HEK293T (cell line): ENCODE data around the gene AP3B1.

Experiments
- CTCF ChIA-PET: fragments of 350-600 bp; formaldehyde crosslinking; extraction: SDS; loops from one replicate; lab custom pipeline; 2021; ENCODE audit warnings: antibody characterized with exemption, inconsistent platforms; lab: Yijun Ruan, JAX
- POLR2A ChIA-PET: fragments of 350-600 bp; formaldehyde crosslinking; extraction: SDS; loops from one replicate; lab custom pipeline; 2020; ENCODE audit warnings: antibody characterized with exemption, inconsistent platforms; lab: Yijun Ruan, JAX
- DNase-seq: peaks from one replicate; pipeline ENCODE4 v3.0.0; 2012; ENCODE audit warnings: mixed read lengths; ENCODE audit errors: extremely low spot score
- ARNT ChIP-seq: fragments of 450-650 bp; IDR thresholded peaks from 2 replicates; pipeline ENCODE4 v1.6.1; 2017; ENCODE audit warnings: mild to moderate bottlenecking
- BHLHE40 ChIP-seq: fragments of 450-650 bp; IDR thresholded peaks from 2 replicates; pipeline ENCODE4 v1.6.1; 2016; ENCODE audit warnings: mild to moderate bottlenecking, moderate library complexity, borderline replicate concordance
- CTBP1 ChIP-seq: fragments of 450-650 bp; IDR thresholded peaks from 2 replicates; pipeline ENCODE4 v1.6.1; 2016; ENCODE audit warnings: borderline replicate concordance
- ELF4 ChIP-seq: fragments of 450-650 bp; IDR thresholded peaks from 2 replicates; pipeline ENCODE4 v1.6.1; 2017; ENCODE audit warnings: antibody characterized with exemption
- FOXA1 ChIP-seq: fragments of 450-650 bp; IDR thresholded peaks from 2 replicates; pipeline ENCODE4 v1.6.1; 2016; ENCODE audit warnings: mild to moderate bottlenecking
- FOXK2 ChIP-seq: fragments of 450-650 bp; IDR thresholded peaks from 2 replicates; pipeline ENCODE4 v1.6.1; 2016; ENCODE audit warnings: mild to moderate bottlenecking
- FOXM1 ChIP-seq: fragments of 450-650 bp; IDR thresholded peaks from 2 replicates; pipeline ENCODE4 v1.6.1; 2017; ENCODE audit warnings: mild to moderate bottlenecking, borderline replicate concordance
- HDGF ChIP-seq: fragments of 450-650 bp; IDR thresholded peaks from 2 replicates; pipeline ENCODE4 v1.6.1; 2017; ENCODE audit warnings: antibody characterized with exemption, borderline replicate concordance
- L3MBTL2 ChIP-seq: fragments of 450-650 bp; conservative IDR thresholded peaks from 2 replicates; pipeline ENCODE4 v1.6.1; 2016; ENCODE audit warnings: mild to moderate bottlenecking
- LEF1 ChIP-seq: fragments of 450-650 bp; IDR thresholded peaks from 2 replicates; pipeline ENCODE4 v1.6.1; 2017; ENCODE audit warnings: mild to moderate bottlenecking, borderline replicate concordance
- NFRKB ChIP-seq: fragments of 450-650 bp; IDR thresholded peaks from 2 replicates; pipeline ENCODE4 v1.6.1; 2016; ENCODE audit warnings: mild to moderate bottlenecking, moderate library complexity
- PKNOX1 ChIP-seq: fragments of 450-650 bp; IDR thresholded peaks from 2 replicates; pipeline ENCODE4 v1.6.1; 2016
- SP1 ChIP-seq: fragments of 450-650 bp; IDR thresholded peaks from 2 replicates; pipeline ENCODE4 v1.6.1; 2017
- SUZ12 ChIP-seq: fragments of 450-650 bp; IDR thresholded peaks from 2 replicates; pipeline ENCODE4 v1.6.1; 2016; ENCODE audit warnings: mild to moderate bottlenecking
- TARDBP ChIP-seq: fragments of 450-650 bp; IDR thresholded peaks from 2 replicates; pipeline ENCODE4 v1.6.1; 2016
- ZNF384 ChIP-seq: fragments of 450-650 bp; IDR thresholded peaks from 2 replicates; pipeline ENCODE4 v1.6.1; 2016

The AP3B1 gene

GRCh38 chr5:78265163-78265562 is 29.3 kb downstream of the AP3B1 start:
- CTCF ChIA-PET, result no interaction called here
- POLR2A ChIA-PET, result no interaction called here
- DNase-seq, result no peak
- TF ChIP-seq FOXA1 (no peak), L3MBTL2 (no peak), PKNOX1 (no peak), FOXM1 (no peak)

GRCh38 chr5:78264600-78264999 is 29.9 kb downstream of the AP3B1 start:
- ChIA-PET POLR2A (no interaction called here), CTCF (no interaction called here)
- no peak for DNase-seq
- no peak for TF ChIP-seq CTBP1
- no peak for TF ChIP-seq NFRKB
- TF ChIP-seq FOXA1, result no peak
- no peak for TF ChIP-seq L3MBTL2
- no peak for TF ChIP-seq HDGF
- no peak for TF ChIP-seq SP1
- TF ChIP-seq SUZ12, result no peak
- no peak for TF ChIP-seq ARNT
- TF ChIP-seq LEF1, result no peak
- TF ChIP-seq ZNF384, result no peak
- no peak for TF ChIP-seq BHLHE40
- TF ChIP-seq FOXK2, result no peak
- no peak for TF ChIP-seq ELF4
- no peak for TF ChIP-seq FOXM1
- TF ChIP-seq TARDBP, result no peak
- no peak for TF ChIP-seq PKNOX1

DNA sequence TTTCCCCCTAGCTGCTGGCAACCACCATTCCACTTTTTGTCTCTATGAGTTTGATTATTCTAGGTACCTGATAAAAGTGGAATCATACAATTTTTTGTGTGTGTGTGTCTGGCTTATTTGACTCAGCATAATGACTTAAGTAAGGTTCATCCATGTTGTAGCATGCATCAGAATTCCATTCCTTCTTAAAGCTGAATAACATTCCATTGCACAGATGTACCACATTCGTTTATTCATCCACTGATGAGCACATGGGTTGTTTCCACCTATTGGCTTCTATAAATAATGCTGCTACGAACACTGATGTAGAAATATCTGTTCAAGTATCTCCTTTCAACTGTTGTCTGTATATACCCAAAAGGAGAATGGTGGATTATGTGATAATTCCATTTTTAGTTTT is 33.7 kb downstream of the AP3B1 start:
- TF ChIP-seq L3MBTL2, result no peak
- no peak for TF ChIP-seq HDGF
- TF ChIP-seq CTBP1, result no peak
- TF ChIP-seq ARNT, result no peak
- TF ChIP-seq LEF1, result no peak
- TF ChIP-seq PKNOX1, result no peak
- no peak for DNase-seq
- ChIA-PET POLR2A (no interaction called here), CTCF (no interaction called here)

GRCh38 chr5:78253201-78253600 is 41.3 kb downstream of the AP3B1 start:
- no peak for DNase-seq
- TF ChIP-seq FOXK2 (no peak), PKNOX1 (no peak), CTBP1 (no peak), BHLHE40 (no peak), FOXA1 (no peak), TARDBP (no peak), ZNF384 (no peak), FOXM1 (no peak), L3MBTL2 (no peak)
- ChIA-PET CTCF (no interaction called here), POLR2A (no interaction called here)

- no peak for DNase-seq
- TF ChIP-seq FOXK2 (no peak), BHLHE40 (no peak), ZNF384 (no peak), SUZ12 (no peak), ELF4 (no peak), NFRKB (no peak)
- ChIA-PET CTCF (no interaction called here), POLR2A (no interaction called here)
Observed at GRCh38 chr5:78252715-78253114, 41.8 kb downstream of the AP3B1 start.

DNA sequence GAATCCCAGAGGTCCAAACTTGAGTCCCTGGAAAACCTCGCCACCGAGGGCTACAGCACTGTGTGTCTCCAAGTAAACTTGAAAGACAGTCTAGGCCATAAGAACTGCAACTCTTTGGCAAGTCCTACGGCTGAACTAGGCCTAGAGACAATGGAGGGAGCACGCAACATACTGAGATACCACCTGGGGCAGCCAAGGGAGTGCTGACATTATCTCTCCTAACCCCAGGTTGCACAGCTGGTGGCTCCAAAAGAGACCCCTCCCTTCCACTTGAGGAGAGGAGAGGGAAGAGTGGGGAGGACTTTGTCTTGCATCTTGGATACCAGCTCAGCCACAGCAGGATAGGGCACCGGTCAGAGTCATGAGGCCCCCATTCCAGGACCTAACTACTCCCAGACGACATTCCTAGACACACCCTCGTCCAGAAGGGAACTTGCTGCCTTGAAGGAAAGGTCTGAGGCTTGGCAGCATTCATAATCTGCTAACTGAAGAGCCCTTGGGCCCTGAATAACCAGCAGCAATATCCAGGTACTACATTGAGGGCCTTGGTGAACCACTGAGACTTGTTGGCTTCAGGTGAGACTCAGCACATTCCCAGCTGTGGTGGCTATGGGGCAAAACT is 42.7 kb downstream of the AP3B1 start:
- no peak for DNase-seq
- no peak for TF ChIP-seq CTBP1
- no peak for TF ChIP-seq FOXA1
- no peak for TF ChIP-seq SUZ12
- TF ChIP-seq ELF4, result no peak
- TF ChIP-seq PKNOX1, result no peak
- no peak for TF ChIP-seq SP1
- TF ChIP-seq FOXM1, result no peak
- TF ChIP-seq L3MBTL2, result no peak
- TF ChIP-seq TARDBP, result no peak
- no peak for TF ChIP-seq NFRKB
- no peak for TF ChIP-seq FOXK2
- no peak for TF ChIP-seq ZNF384
- no peak for TF ChIP-seq HDGF
- no peak for TF ChIP-seq LEF1
- TF ChIP-seq ARNT, result no peak
- no peak for TF ChIP-seq BHLHE40
- ChIA-PET CTCF (no interaction called here), POLR2A (no interaction called here)
